Kidney glomerular epithelial cell (primary cell): ENCODE results near the gene GFPT1.
A peak's percentile ranks its signal among the peaks of the same experiment; 100 is the strongest.
"Not testable (repeated sequence)": the region's sequence is repeated elsewhere in the genome, so short reads cannot be mapped to it uniquely, and the experiment has no call there.

Source experiments
- DNase-seq: peaks from one replicate; lab custom pipeline; 2025; lab: John Stamatoyannopoulos, UW

GFPT1 gene

GRCh38 chr2:69386789-69387734 lies at the start of gene GFPT1:
GFPT1 (minus strand) TSS chr2:69387227; CDS start chr2:69387071, 156 bp downstream.
- peak; percentile 90 for DNase-seq

GRCh38 chr2:69436596-69436937 lies 49.5 kb upstream of the GFPT1 start:
- DNase-seq, result peak; percentile 36

DNA sequence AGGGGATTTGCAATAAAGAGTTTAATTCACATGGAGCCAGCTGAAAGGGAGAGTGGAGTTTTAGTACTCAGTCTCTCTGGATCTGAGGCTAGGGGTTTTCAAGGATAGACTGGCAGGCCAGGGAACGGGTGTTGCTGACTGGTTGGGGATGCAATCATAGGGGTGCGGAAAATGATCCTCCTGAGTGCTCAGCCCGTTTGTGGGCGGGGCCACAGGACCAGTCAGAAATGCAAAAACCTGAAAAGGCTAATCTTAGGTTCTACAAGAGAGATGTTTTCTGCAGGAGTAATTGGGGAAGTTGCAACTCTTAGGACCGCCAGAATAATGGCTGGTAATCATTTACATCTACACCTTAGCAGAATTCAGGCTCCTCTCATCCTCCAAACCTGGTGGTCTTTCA lies 47.7 kb upstream of the GFPT1 start:
- no peak for DNase-seq

DNA sequence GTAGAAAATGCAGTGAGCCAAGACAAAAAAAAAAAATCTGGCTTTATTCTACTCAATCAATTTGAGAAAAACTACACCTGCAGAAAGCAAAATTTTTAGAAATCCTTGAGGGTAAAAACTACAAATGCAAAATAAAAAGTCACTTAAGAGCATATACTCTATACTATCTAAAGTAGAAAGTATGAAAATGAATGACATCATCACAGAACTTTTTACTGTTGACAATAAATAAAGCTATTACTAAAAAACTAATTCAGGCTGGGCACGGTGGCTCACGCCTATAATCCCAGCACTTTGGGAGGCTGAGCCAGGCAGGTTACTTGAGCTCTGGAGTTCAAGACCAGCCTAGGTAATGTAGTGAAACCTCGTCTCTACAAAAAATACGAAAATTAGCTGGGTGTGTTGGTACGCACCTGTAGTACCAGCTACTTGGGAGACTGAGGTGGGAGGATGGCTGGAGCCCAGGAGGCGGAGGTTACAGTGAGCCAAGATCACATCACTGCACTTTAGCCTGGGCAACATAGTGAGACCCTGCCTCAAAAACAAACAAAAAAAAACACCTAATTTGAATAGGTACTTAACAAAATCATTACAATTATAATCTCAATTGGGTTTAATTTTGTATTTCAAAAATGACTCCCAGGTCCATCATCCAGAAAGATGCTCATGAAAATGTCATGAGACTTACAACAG lies 42.6 kb upstream of the GFPT1 start:
- no peak for DNase-seq

DNA sequence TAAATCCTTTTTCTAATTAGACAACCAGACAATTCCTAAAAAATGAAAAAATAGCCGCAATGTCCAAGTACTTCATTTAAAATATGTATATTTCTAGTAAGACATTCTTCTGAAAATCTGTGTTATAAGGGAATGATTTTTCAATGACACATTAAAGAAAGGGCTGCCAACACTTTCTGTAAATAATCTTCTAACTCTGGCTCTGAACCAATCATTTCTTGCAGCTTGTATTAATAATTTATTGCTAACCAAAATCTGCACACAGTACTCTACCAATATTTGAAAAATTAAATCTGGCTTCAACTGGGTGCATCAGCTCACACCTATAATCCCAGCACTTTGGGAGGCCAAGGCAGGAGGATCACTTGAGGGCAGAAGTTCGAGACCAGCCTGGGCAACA lies 42.0 kb upstream of the GFPT1 start:
- DNase-seq, result peak; percentile 7

DNA sequence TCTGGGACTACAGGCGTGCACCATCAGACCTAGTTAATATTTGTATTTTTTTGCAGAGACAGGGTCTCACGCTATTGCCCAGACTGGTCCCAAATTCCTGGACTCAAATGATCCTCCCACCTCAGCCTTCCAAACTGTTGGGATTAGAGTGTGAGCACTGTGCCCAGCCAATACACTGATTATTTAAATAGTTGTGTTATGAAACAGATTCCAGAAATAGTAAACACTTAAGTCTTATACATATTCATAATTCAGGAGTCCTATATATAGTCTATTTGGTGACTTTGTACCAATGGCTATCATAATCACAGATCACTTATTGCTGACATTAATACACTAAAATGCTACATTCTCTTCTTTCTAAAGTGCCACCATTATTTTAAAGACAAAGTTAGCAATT lies 37.4 kb upstream of the GFPT1 start:
- DNase-seq, result no peak

GRCh38 chr2:69422198-69422597 lies 35.2 kb upstream of the GFPT1 start:
- no peak for DNase-seq

DNA sequence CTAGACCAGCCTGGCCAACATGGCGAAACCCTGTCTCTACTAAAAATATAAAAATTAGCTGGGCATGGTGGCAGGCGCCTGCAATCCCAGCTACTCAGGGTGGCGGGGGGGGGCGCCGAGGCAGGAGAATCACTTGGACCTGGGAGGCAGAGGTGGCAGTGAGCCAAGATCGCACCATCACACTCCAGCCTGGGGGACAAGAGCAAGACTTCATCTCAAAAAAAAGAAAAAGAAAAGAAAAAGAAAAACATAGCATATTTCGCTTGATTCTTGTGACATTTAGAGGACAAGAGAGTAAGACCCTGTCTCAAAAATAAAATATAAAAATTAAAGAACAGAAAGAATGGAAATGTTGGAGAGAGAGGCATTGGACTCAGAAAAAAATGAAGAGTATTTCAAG lies 32.1 kb upstream of the GFPT1 start:
- DNase-seq, result not testable (repeated sequence)

GRCh38 chr2:69416147-69416546 lies 29.1 kb upstream of the GFPT1 start:
- no peak for DNase-seq

DNA sequence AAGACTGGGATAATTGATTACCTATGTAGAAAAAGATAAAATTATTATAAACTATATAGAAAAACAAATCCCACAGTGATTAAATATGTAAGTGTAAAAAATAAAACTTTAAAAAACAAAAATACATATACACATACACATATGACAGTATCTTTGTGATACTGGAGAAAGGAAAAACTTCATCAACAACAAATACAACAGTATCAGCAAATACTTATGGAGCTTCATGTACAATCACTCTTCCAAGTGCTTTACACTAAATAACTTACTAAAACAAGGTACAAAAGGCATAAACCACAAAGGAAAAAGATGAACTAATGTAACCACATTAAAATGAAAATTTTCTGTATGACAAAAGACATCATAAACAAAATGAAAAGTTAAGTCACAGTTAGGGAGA lies 24.1 kb upstream of the GFPT1 start:
- no peak for DNase-seq

DNA sequence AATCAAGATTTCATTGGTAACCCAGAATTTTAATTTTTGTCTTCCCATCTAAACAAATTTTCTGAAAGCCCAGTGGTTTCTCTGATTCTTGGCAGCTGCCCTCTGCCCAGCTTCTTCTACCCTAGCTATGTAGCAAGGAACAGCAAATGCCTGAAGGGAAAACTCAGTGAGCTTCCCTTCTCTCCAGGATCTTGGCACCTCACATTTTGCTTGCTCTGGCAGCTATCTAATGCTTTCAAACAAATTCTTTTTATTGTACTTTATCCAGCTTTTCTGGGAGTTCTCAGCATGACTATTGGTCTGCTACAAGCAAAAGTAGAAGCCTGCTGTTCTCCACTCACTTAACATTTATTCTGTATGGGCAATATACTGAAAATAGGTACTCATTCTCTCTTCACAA lies 18.3 kb upstream of the GFPT1 start:
- no peak for DNase-seq

DNA sequence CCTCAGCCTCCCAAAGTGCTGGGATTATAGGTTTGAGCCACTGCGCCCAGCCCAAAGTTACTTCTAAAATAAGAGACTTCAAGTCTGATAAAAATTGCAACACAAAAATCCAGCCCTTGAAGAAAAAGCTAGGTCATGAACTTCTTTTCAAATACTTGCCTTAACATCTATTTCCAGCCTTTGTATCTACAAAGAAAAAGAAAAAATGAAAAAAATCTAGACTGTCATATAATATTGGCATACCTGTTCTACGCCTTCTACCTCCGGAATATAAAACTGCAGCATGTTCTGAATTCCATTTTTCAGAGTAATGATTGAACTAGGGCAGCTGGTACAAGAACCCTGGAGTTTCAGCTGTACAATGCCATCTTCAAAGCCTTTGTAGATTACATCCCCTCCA lies 13.1 kb upstream of the GFPT1 start:
- no peak for DNase-seq

GRCh38 chr2:69397234-69397633 lies 10.2 kb upstream of the GFPT1 start:
- no peak for DNase-seq

DNA sequence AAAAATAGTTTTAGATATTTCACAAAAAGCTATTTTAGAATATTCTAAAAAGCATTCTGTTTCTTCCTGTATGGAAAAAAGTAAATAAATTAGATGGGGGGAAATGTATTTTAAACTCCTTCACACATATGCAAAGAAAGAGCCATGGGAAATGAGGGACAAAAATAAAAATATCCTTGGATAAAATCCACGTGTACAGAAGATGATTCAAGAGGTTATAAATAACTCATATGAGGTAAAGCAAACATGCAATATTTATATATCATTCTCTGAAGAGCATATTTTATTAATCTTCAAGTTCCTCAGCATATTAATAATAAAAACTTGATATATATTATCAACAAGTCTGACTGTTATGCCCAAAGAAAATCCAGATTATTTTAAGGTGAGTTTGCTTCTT lies 8.8 kb upstream of the GFPT1 start:
- DNase-seq, result no peak

DNA sequence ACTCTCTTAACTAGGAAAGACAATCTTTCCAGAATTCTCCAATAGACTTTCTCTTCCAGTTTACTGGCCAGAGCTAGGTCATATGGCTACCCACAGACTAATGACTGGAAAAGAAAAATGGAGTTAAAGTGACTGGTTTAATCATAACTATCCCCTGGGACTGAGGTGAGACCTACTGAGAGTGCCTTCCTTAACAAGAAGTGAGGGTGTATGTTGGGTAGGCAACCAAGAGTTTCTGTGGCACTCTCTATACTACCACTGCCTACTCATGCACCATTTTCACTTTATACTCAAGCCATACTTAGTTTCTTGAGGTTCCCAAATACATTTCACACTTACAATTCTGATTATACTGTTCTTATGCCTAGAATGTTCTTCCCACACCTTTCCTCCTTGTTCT lies 6.9 kb upstream of the GFPT1 start:
- DNase-seq, result no peak

GRCh38 chr2:69390471-69390870 lies 3.4 kb upstream of the GFPT1 start:
- DNase-seq, result no peak

DNA sequence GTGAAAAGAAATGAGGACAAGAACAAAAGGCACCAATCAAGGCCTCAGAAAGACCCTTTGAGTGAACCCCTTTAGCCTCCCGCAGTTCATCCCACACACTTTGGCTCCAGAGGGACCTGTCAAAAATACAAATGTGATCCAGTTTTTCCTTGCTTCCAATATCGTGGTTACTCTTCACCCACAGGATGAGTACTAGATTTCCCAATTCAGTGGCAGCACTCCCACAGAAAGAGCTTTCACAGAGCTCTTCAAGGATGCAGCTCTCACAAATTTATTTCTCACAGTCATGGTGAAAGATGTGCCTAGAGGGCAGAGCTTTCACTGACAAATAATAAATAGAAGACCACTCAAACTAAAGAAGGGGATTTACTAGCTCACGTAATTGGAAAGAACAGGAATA lies 3.0 kb upstream of the GFPT1 start:
- no peak for DNase-seq

DNA sequence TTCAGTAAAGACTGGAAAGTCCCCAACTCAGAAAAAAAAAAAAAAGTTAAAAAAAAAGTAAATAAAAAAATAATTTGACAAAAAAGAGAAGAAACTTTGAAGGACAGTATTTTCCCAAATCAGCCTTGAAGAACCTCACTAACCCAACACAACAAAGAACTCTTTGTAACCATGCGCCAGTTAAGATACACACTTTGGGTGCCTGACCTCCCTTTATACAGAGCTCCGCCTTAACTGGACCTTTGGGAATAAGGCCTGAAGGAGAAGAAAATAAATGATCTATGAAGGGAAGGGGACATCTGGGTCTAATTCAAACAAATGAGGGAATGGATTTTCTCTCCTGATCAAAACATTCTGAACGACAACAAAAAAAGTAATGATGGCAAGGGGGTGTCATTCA lies 2.2 kb upstream of the GFPT1 start:
- no peak for DNase-seq

DNA sequence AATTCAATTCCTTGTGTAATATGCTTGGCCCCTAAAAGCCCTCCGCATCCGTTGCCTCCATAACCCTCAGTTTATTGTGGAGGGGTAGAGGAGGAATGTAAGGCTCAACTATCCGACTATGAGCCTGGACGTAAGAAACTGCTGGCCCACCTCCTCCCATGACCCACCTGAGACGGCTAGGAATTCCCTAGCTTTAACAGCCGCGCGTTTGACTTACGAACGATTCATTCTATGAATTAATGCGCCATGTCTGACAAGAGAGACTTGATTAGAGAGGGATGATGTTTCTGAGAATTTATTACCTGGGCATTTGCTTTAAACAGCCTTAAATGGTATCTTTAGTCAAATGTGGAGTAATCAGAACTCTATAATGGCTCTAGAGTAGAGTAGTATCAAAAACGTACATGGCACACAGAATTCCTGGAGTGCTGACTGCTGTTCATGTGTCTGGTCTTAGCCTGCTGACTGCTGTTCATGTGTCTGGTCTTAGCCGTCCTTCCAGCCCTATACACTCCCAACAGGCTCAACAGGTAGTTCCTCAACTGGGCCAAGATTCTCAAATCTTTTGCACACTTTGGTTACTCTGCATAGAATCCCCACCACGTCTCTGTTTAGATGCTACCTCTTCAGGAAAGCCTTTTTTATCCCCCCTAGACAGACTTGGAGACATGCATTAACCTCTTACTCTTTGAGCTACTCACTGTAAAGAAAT lies 899 bp upstream of the GFPT1 start:
- DNase-seq, result no peak

GRCh38 chr2:69386360-69386759 lies 667 bp downstream of the GFPT1 start:
- peak; percentile 17 for DNase-seq

GRCh38 chr2:69385443-69386151 lies 1.4 kb downstream of the GFPT1 start:
- DNase-seq, result no peak

GRCh38 chr2:69384618-69385081 lies 2.4 kb downstream of the GFPT1 start:
- DNase-seq, result peak; percentile 32
